Osteoblast (primary cell): ENCODE measurements around the gene CYB5A. TPM values are rescaled to one million over a fixed set of nuclear protein-coding genes. Genes with fewer than 3 reads are reported as not detected.
A peak's percentile ranks its signal among the peaks of the same experiment; 100 is the strongest.

ENCODE experiments used
- DNase-seq: peaks from one replicate; pipeline ENCODE4 v3.0.0; 2011; ENCODE audit warnings: low spot score, mixed read lengths; ENCODE audit not compliant: insufficient read length; ENCODE audit errors: missing footprints
- H2AFZ ChIP-seq: 2 replicates; pipeline ENCODE4 v1.6.0; 2011; ENCODE audit warnings: mild to moderate bottlenecking, low read length
- H3K27ac ChIP-seq: 2 replicates; pipeline ENCODE4 v1.5.1; 2011; ENCODE audit warnings: mild to moderate bottlenecking, low read depth, low read length, moderate library complexity
- H3K27me3 ChIP-seq: 2 replicates; pipeline ENCODE4 v1.6.0; 2012; ENCODE audit warnings: mild to moderate bottlenecking, control low read depth, inconsistent platforms, low read length, moderate library complexity; ENCODE audit not compliant: insufficient read depth
- H3K36me3 ChIP-seq: 2 replicates; pipeline ENCODE4 v1.5.1; 2011; ENCODE audit warnings: mild to moderate bottlenecking, low read length, control low read depth, moderate library complexity; ENCODE audit not compliant: insufficient read depth
- H3K4me1 ChIP-seq: 2 replicates; pipeline ENCODE4 v1.5.1; 2011; ENCODE audit warnings: mild to moderate bottlenecking, low read length, control low read depth, moderate library complexity; ENCODE audit not compliant: insufficient read depth
- H3K4me2 ChIP-seq: 2 replicates; pipeline ENCODE4 v1.6.0; 2011; ENCODE audit warnings: mild to moderate bottlenecking, low read length; ENCODE audit not compliant: insufficient read depth
- H3K4me3 ChIP-seq: fragments of 200-600 bp; sonication (generic); 3 replicates; pipeline ENCODE4 v1.5.1; 2012; ENCODE audit warnings: mild to moderate bottlenecking, low read length, inconsistent platforms; ENCODE audit not compliant: insufficient read depth
- H3K79me2 ChIP-seq: 2 replicates; pipeline ENCODE4 v1.6.0; 2012; ENCODE audit warnings: mild to moderate bottlenecking, low read length, control low read depth, inconsistent platforms; ENCODE audit not compliant: insufficient read depth
- H3K9me3 ChIP-seq: 2 replicates; pipeline ENCODE4 v1.5.1; 2011; ENCODE audit warnings: low read depth, low read length, control low read depth
- H4K20me1 ChIP-seq: 2 replicates; pipeline ENCODE4 v1.6.0; 2012; ENCODE audit warnings: mild to moderate bottlenecking, low read length, control low read depth; ENCODE audit not compliant: insufficient read depth
- CTCF ChIP-seq: IDR thresholded peaks from 2 replicates; pipeline ENCODE4 v1.5.1; 2011; ENCODE audit warnings: mild to moderate bottlenecking, low read depth, low read length, moderate library complexity; ENCODE audit errors: extremely low read depth
- total RNA-seq: library from RNA; depleted of rRNA; stranded (reverse); fragments of >200 nt; gene quantifications from 2 replicates; pipeline ENCODE4 v1.2.3, GENCODE V29; 2012

The CYB5A gene
- total RNA-seq, 1 donor, result 55.4 TPM

GRCh38 chr18:74250131-74250530, 41.6 kb downstream of the CYB5A start:
- TF ChIP-seq CTCF, result no peak
- DNase-seq, result no peak
- H3K27ac ChIP-seq, result no peak overlapping the region
- H4K20me1 ChIP-seq, result no peaks in the 10 kb centered on the region
- no peak overlapping the region for H2AFZ ChIP-seq
- no peaks in the 10 kb centered on the region for H3K27me3 ChIP-seq
- no peak overlapping the region for H3K4me2 ChIP-seq
- no peaks in the 10 kb centered on the region for H3K36me3 ChIP-seq
- H3K79me2 ChIP-seq, result no peaks in the 10 kb centered on the region
- H3K9me3 ChIP-seq, result no peaks in the 10 kb centered on the region
- peaks cover 19% of the 10 kb centered on the region for H3K4me1 ChIP-seq
- H3K4me3 ChIP-seq, result no peak overlapping the region

- H3K4me3 ChIP-seq, result no peak overlapping the region
- no peaks in the 10 kb centered on the region for H3K36me3 ChIP-seq
- H4K20me1 ChIP-seq, result no peaks in the 10 kb centered on the region
- H3K27ac ChIP-seq, result peak overlapping the region; percentile 14
- no peak overlapping the region for H2AFZ ChIP-seq
- peaks cover 19% of the 10 kb centered on the region for H3K4me1 ChIP-seq
- H3K27me3 ChIP-seq, result no peaks in the 10 kb centered on the region
- no peak for TF ChIP-seq CTCF
- H3K79me2 ChIP-seq, result no peaks in the 10 kb centered on the region
- H3K4me2 ChIP-seq, result no peak overlapping the region
- DNase-seq, result peak; percentile 93
- H3K9me3 ChIP-seq, result no peaks in the 10 kb centered on the region
These were observed 42.4 kb downstream of the CYB5A start for GRCh38 chr18:74249181-74249968.

GRCh38 chr18:74248595-74248994, 43.2 kb downstream of the CYB5A start:
- H3K79me2 ChIP-seq, result no peaks in the 10 kb centered on the region
- no peak overlapping the region for H3K27ac ChIP-seq
- DNase-seq, result no peak
- no peaks in the 10 kb centered on the region for H3K9me3 ChIP-seq
- peaks cover 19% of the 10 kb centered on the region for H3K4me1 ChIP-seq
- no peak for TF ChIP-seq CTCF
- no peaks in the 10 kb centered on the region for H3K36me3 ChIP-seq
- H2AFZ ChIP-seq, result no peak overlapping the region
- no peak overlapping the region for H3K4me3 ChIP-seq
- no peak overlapping the region for H3K4me2 ChIP-seq
- H4K20me1 ChIP-seq, result no peaks in the 10 kb centered on the region
- no peaks in the 10 kb centered on the region for H3K27me3 ChIP-seq

GRCh38 chr18:74248189-74248588, 43.6 kb downstream of the CYB5A start:
- H3K4me3 ChIP-seq, result no peak overlapping the region
- no peak overlapping the region for H2AFZ ChIP-seq
- H3K27ac ChIP-seq, result no peak overlapping the region
- no peak for DNase-seq
- H3K79me2 ChIP-seq, result no peaks in the 10 kb centered on the region
- no peaks in the 10 kb centered on the region for H3K27me3 ChIP-seq
- no peaks in the 10 kb centered on the region for H3K9me3 ChIP-seq
- no peak for TF ChIP-seq CTCF
- H4K20me1 ChIP-seq, result no peaks in the 10 kb centered on the region
- no peak overlapping the region for H3K4me2 ChIP-seq
- peaks cover 19% of the 10 kb centered on the region for H3K4me1 ChIP-seq
- no peaks in the 10 kb centered on the region for H3K36me3 ChIP-seq
